HEK293 (cell line): ENCODE measurements around the gene TRPV2.

Experiments
- BCL6B ChIP-seq: fragments of 450-650 bp; formaldehyde crosslinking; IDR thresholded peaks from 2 replicates; pipeline ENCODE4 v1.5.1; 2017; ENCODE audit warnings: missing biosample characterization, missing genetic modification characterization
- ELK4 ChIP-seq: IDR thresholded peaks from 2 replicates; pipeline ENCODE4 v1.6.1; 2011; ENCODE audit warnings: mild to moderate bottlenecking, low read depth, low read length, borderline replicate concordance
- GFI1B ChIP-seq: fragments of 450-650 bp; formaldehyde crosslinking; IDR thresholded peaks from 2 replicates; pipeline ENCODE4 v1.5.1; 2016; ENCODE audit warnings: missing biosample characterization, missing genetic modification characterization
- GLIS2 ChIP-seq: fragments of 450-650 bp; formaldehyde crosslinking; IDR thresholded peaks from 2 replicates; pipeline ENCODE4 v1.5.1; 2016; ENCODE audit warnings: missing biosample characterization, missing genetic modification characterization
- KLF10 ChIP-seq: fragments of 450-650 bp; IDR thresholded peaks from 2 replicates; pipeline ENCODE4 v1.5.1; 2018; ENCODE audit warnings: missing biosample characterization, mild to moderate bottlenecking, missing genetic modification characterization
- PRDM10 ChIP-seq: fragments of 450-650 bp; formaldehyde crosslinking; IDR thresholded peaks from 2 replicates; pipeline ENCODE4 v1.5.1; 2016; ENCODE audit warnings: missing biosample characterization, missing genetic modification characterization
- SALL2 ChIP-seq: fragments of 450-650 bp; formaldehyde crosslinking; IDR thresholded peaks from 2 replicates; pipeline ENCODE4 v1.5.0; 2017; ENCODE audit warnings: missing biosample characterization, mild to moderate bottlenecking, missing genetic modification characterization, borderline replicate concordance
- ZBTB17 ChIP-seq: fragments of 450-650 bp; formaldehyde crosslinking; IDR thresholded peaks from 2 replicates; pipeline ENCODE4 v1.5.1; 2016; ENCODE audit warnings: missing biosample characterization, missing genetic modification characterization
- ZBTB6 ChIP-seq: fragments of 450-650 bp; formaldehyde crosslinking; IDR thresholded peaks from 2 replicates; pipeline ENCODE4 v1.5.1; 2017; ENCODE audit warnings: missing biosample characterization, missing genetic modification characterization
- ZNF121 ChIP-seq: fragments of 450-650 bp; formaldehyde crosslinking; IDR thresholded peaks from 2 replicates; pipeline ENCODE4 v1.5.1; 2016; ENCODE audit warnings: missing biosample characterization, missing genetic modification characterization
- ZNF146 ChIP-seq: fragments of 450-650 bp; formaldehyde crosslinking; IDR thresholded peaks from 2 replicates; pipeline ENCODE4 v1.5.1; 2016; ENCODE audit warnings: missing biosample characterization, missing genetic modification characterization
- ZNF2 ChIP-seq: fragments of 450-650 bp; formaldehyde crosslinking; IDR thresholded peaks from 2 replicates; pipeline ENCODE4 v1.5.1; 2016; ENCODE audit warnings: missing biosample characterization, missing genetic modification characterization
- ZNF223 ChIP-seq: fragments of 450-650 bp; formaldehyde crosslinking; IDR thresholded peaks from 2 replicates; pipeline ENCODE4 v1.5.1; 2016; ENCODE audit warnings: missing biosample characterization, missing genetic modification characterization
- ZNF239 ChIP-seq: fragments of 450-650 bp; formaldehyde crosslinking; IDR thresholded peaks from 2 replicates; pipeline ENCODE4 v1.5.1; 2016; ENCODE audit warnings: missing biosample characterization, missing genetic modification characterization
- ZNF24 ChIP-seq: fragments of 450-650 bp; formaldehyde crosslinking; IDR thresholded peaks from 2 replicates; pipeline ENCODE4 v1.5.1; 2016; ENCODE audit warnings: missing biosample characterization, missing genetic modification characterization
- ZNF292 ChIP-seq: fragments of 450-650 bp; formaldehyde crosslinking; IDR thresholded peaks from 2 replicates; pipeline ENCODE4 v1.5.1; 2016; ENCODE audit warnings: low read depth, missing biosample characterization, missing genetic modification characterization, borderline replicate concordance
- ZNF488 ChIP-seq: fragments of 450-650 bp; formaldehyde crosslinking; IDR thresholded peaks from 2 replicates; pipeline ENCODE4 v1.5.1; 2016; ENCODE audit warnings: missing biosample characterization, missing genetic modification characterization
- ZNF521 ChIP-seq: fragments of 450-650 bp; formaldehyde crosslinking; IDR thresholded peaks from 2 replicates; pipeline ENCODE4 v1.5.1; 2017; ENCODE audit warnings: missing biosample characterization, mild to moderate bottlenecking, missing genetic modification characterization
- ZNF549 ChIP-seq: fragments of 450-650 bp; IDR thresholded peaks from 2 replicates; pipeline ENCODE4 v1.5.1; 2018; ENCODE audit warnings: missing biosample characterization, missing genetic modification characterization, mild to moderate bottlenecking, inconsistent platforms, moderate library complexity
- ZNF561 ChIP-seq: fragments of 450-650 bp; IDR thresholded peaks from 2 replicates; pipeline ENCODE4 v1.5.1; 2018; ENCODE audit warnings: missing biosample characterization, missing genetic modification characterization, borderline replicate concordance
- ZNF654 ChIP-seq: fragments of 450-650 bp; formaldehyde crosslinking; IDR thresholded peaks from 2 replicates; pipeline ENCODE4 v1.5.1; 2016; ENCODE audit warnings: low read depth, missing biosample characterization, missing genetic modification characterization
- ZNF660 ChIP-seq: fragments of 450-650 bp; IDR thresholded peaks from 2 replicates; pipeline ENCODE4 v1.5.1; 2018; ENCODE audit warnings: missing biosample characterization, mild to moderate bottlenecking, missing genetic modification characterization
- ZNF670 ChIP-seq: fragments of 450-650 bp; formaldehyde crosslinking; IDR thresholded peaks from 2 replicates; pipeline ENCODE4 v1.5.1; 2016; ENCODE audit warnings: missing biosample characterization, missing genetic modification characterization, low read depth
- ZNF677 ChIP-seq: fragments of 450-650 bp; IDR thresholded peaks from 2 replicates; pipeline ENCODE4 v1.5.0; 2018; ENCODE audit warnings: missing biosample characterization, mild to moderate bottlenecking, missing genetic modification characterization, moderate library complexity
- ZNF704 ChIP-seq: fragments of 450-650 bp; formaldehyde crosslinking; IDR thresholded peaks from 2 replicates; pipeline ENCODE4 v1.5.1; 2016; ENCODE audit warnings: missing biosample characterization, missing genetic modification characterization
- ZNF843 ChIP-seq: fragments of 450-650 bp; formaldehyde crosslinking; IDR thresholded peaks from 2 replicates; pipeline ENCODE4 v1.5.1; 2016; ENCODE audit warnings: missing biosample characterization, missing genetic modification characterization
- ZSCAN18 ChIP-seq: fragments of 450-650 bp; formaldehyde crosslinking; IDR thresholded peaks from 2 replicates; pipeline ENCODE4 v1.5.1; 2016; ENCODE audit warnings: missing biosample characterization, missing genetic modification characterization
- ZSCAN30 ChIP-seq: fragments of 450-650 bp; IDR thresholded peaks from 2 replicates; pipeline ENCODE4 v1.5.1; 2018; ENCODE audit warnings: missing biosample characterization, mild to moderate bottlenecking, missing genetic modification characterization, moderate library complexity

The TRPV2 gene

GRCh38 chr17:16455997-16456741, 40.8 kb downstream of the TRPV2 start (continued):
- TF ChIP-seq ZSCAN18 (no peak), ZNF521 (tag by site-specific recombination) (no peak), ZNF654 (no peak), ELK4 (no peak), ZNF670 (no peak), ZNF677 (tag by site-specific recombination) (no peak), ZNF292 (tag by site-specific recombination) (no peak), ZNF24 (tag by site-specific recombination) (no peak), ZNF2 (tag by site-specific recombination) (no peak), KLF10 (no peak), ZNF561 (tag by site-specific recombination) (no peak), ZNF704 (tag by site-specific recombination) (no peak), ZNF488 (tag by site-specific recombination) (0 out of 2 replicates have a peak, but pooled peaks have one; percentile 47), ZNF223 (peak; percentile 61; the same call in 1 of the 2 replicates), ZNF660 (tag by site-specific recombination) (no peak), ZNF549 (no peak), GLIS2 (tag by site-specific recombination) (no peak), GFI1B (tag by site-specific recombination) (no peak), ZNF121 (tag by site-specific recombination) (no peak), ZNF146 (tag by site-specific recombination) (0 out of 2 replicates have a peak, but pooled peaks have one; percentile 26), PRDM10 (tag by site-specific recombination) (no peak), ZBTB17 (tag by site-specific recombination) (no peak), ZNF843 (tag by site-specific recombination) (no peak), ZSCAN30 (tag by site-specific recombination) (no peak), ZNF239 (peak; percentile 23; the same call in 1 of the 2 replicates), SALL2 (tag by site-specific recombination) (0 out of 2 replicates have a peak, but pooled peaks have one; percentile 67), ZBTB6 (tag by site-specific recombination) (no peak), BCL6B (no peak)
